ENCODE measurements around the gene FBLN1.
"Not testable (repeated sequence)": the region's sequence is repeated elsewhere in the genome, so short reads cannot be mapped to it uniquely, and the experiment has no call there.

Gene FBLN1

GRCh38 chr22:45549762-45550378 lies 47.2 kb downstream of the FBLN1 start:
- no peak for DNase-seq

- DNase-seq: no peak
Measured at GRCh38 chr22:45550416-45550815, 47.7 kb downstream of the FBLN1 start.

GRCh38 chr22:45550891-45551290 lies 48.2 kb downstream of the FBLN1 start:
- DNase-seq: no peak

GRCh38 chr22:45551310-45552016 lies 48.8 kb downstream of the FBLN1 start:
- DNase-seq: no peak

GRCh38 chr22:45552017-45552411 lies 49.3 kb downstream of the FBLN1 start:
- no peak for DNase-seq

GRCh38 chr22:45552580-45553350 lies 50.1 kb downstream of the FBLN1 start:
- no peak for DNase-seq

GRCh38 chr22:45553351-45554039 lies 50.8 kb downstream of the FBLN1 start:
- peak; percentile 58 for DNase-seq

GRCh38 chr22:45554040-45554406 lies 51.3 kb downstream of the FBLN1 start:
- no peak for DNase-seq

GRCh38 chr22:45554861-45555260 lies 52.2 kb downstream of the FBLN1 start:
- no peak for DNase-seq

- not testable (repeated sequence) for DNase-seq
Measured at GRCh38 chr22:45557926-45558325, 55.2 kb downstream of the FBLN1 start.

- DNase-seq: not testable (repeated sequence)
Measured at GRCh38 chr22:45560092-45560491, 57.4 kb downstream of the FBLN1 start.

GRCh38 chr22:45560761-45561160 lies 58.1 kb downstream of the FBLN1 start:
- not testable (repeated sequence) for DNase-seq

GRCh38 chr22:45562102-45562501 lies 59.4 kb downstream of the FBLN1 start:
- no peak for DNase-seq

GRCh38 chr22:45562537-45563361 lies 60.1 kb downstream of the FBLN1 start:
- DNase-seq: no peak

GRCh38 chr22:45563362-45564040 lies 60.8 kb downstream of the FBLN1 start:
- no peak for DNase-seq

- DNase-seq: no peak
Measured at GRCh38 chr22:45564349-45565030, 61.8 kb downstream of the FBLN1 start.

GRCh38 chr22:45565171-45565570 lies 62.5 kb downstream of the FBLN1 start:
- DNase-seq: no peak

- no peak for DNase-seq
Measured at GRCh38 chr22:45565973-45566372, 63.3 kb downstream of the FBLN1 start.

- no peak for DNase-seq
Measured at GRCh38 chr22:45568213-45568612, 65.5 kb downstream of the FBLN1 start.

GRCh38 chr22:45571089-45571488 lies 68.4 kb downstream of the FBLN1 start:
- DNase-seq: no peak

GRCh38 chr22:45572444-45572843 lies 69.8 kb downstream of the FBLN1 start:
- DNase-seq: no peak

Data from NCI-H748 treated with DMSO at 0.1 percent for 48 hours (cell line).